ENCODE results near the gene CTCF.

The CTCF gene

GRCh38 chr16:67544329-67544841, 17.9 kb upstream of the CTCF start:
- Histone ChIP-seq H2BK15ac (ENCODE audit: low read depth, poor library complexity, severe bottlenecking) (no peak overlapping the region), H4K8ac (ENCODE audit: low read length) (no peak overlapping the region), H2BK5ac (ENCODE audit: low read depth, low read length, poor library complexity, severe bottlenecking) (no peak overlapping the region), H3K4me2 (ENCODE audit: low read length, poor library complexity, severe bottlenecking) (no peak overlapping the region), H2AFZ (ENCODE audit: low read depth, low read length) (no peak overlapping the region), H3K4ac (ENCODE audit: low read depth in 1 of 2, low read length in 2 of 2) (no peak overlapping the region), H3K9me3 (ENCODE audit: control insufficient read depth, low read length) (no peaks in the 10 kb centered on the region), H2BK12ac (ENCODE audit: low read length in 2 of 2) (no peak overlapping the region), H2BK120ac (ENCODE audit: low read depth, low read length) (no peak overlapping the region), H2AK5ac (ENCODE audit: low read length, severe bottlenecking) (no peak overlapping the region), H3K23ac (ENCODE audit: low read length in 2 of 2) (no peak overlapping the region), H3K14ac (ENCODE audit: low read length in 2 of 2) (no peak overlapping the region), H3K79me1 (replicated peaks; ENCODE audit: low read length, poor library complexity, severe bottlenecking) (peaks cover 22% of the 10 kb centered on the region), H4K91ac (ENCODE audit: low read length) (no peak overlapping the region), H3K18ac (ENCODE audit: low read depth in 1 of 2, low read length in 2 of 2) (no peak overlapping the region), H3K4me1 (ENCODE audit: control insufficient read depth, insufficient read depth, low read depth, low read length) (peaks cover 30% of the 10 kb centered on the region), H3K36me3 (ENCODE audit: control insufficient read depth in 1 of 2, insufficient read depth in 2 of 2, low read depth in 1 of 2, low read length in 2 of 2) (peaks cover 90 to 96% of the 10 kb centered on the region in 2 experiments), H3K9ac (ENCODE audit: low read length) (no peak overlapping the region), H3K27me3 (ENCODE audit: control insufficient read depth in 1 of 2, insufficient read depth in 1 of 2, low read length in 2 of 2) (no peaks in the 10 kb centered on the region), H3K4me3 (ENCODE audit: insufficient read depth in 1 of 2, low read depth in 1 of 2, low read length in 2 of 2) (no peak overlapping the region), H3K27ac (ENCODE audit: low read length, poor library complexity, severe bottlenecking) (no peak overlapping the region)
- DNase-seq: no peak
- WGBS: 90% methylated on average over 13 of the region's 13 CpGs

GRCh38 chr16:67544844-67545664, 17.3 kb upstream of the CTCF start:
- H3K14ac ChIP-seq (ENCODE audit: low read length in 2 of 2): no peak overlapping the region
- H3K27me3 ChIP-seq (ENCODE audit: control insufficient read depth in 1 of 2, insufficient read depth in 1 of 2, low read length in 2 of 2): no peaks in the 10 kb centered on the region
- no peak overlapping the region for H3K18ac ChIP-seq (ENCODE audit: low read depth in 1 of 2, low read length in 2 of 2)
- peaks cover 18% of the 10 kb centered on the region for H3K79me1 ChIP-seq (replicated peaks; ENCODE audit: low read length, poor library complexity, severe bottlenecking)
- H3K23ac ChIP-seq (ENCODE audit: low read length in 2 of 2): no peak overlapping the region
- H3K4me2 ChIP-seq (ENCODE audit: low read length, poor library complexity, severe bottlenecking): no peak overlapping the region
- WGBS: 95% methylated on average over 15 of the region's 15 CpGs
- H4K91ac ChIP-seq (ENCODE audit: low read length): no peak overlapping the region
- H3K4me1 ChIP-seq (ENCODE audit: control insufficient read depth, insufficient read depth, low read depth, low read length): peaks cover 26% of the 10 kb centered on the region
- no peak overlapping the region for H3K4me3 ChIP-seq (ENCODE audit: insufficient read depth in 1 of 2, low read depth in 1 of 2, low read length in 2 of 2)
- no peak overlapping the region for H3K27ac ChIP-seq (ENCODE audit: low read length, poor library complexity, severe bottlenecking)
- DNase-seq: no peak
- H2AK5ac ChIP-seq (ENCODE audit: low read length, severe bottlenecking): no peak overlapping the region
- H3K9me3 ChIP-seq (ENCODE audit: control insufficient read depth, low read length): no peaks in the 10 kb centered on the region
- no peak overlapping the region for H3K9ac ChIP-seq (ENCODE audit: low read length)
- H2BK120ac ChIP-seq (ENCODE audit: low read depth, low read length): no peak overlapping the region
- H3K36me3 ChIP-seq (ENCODE audit: control insufficient read depth in 1 of 2, insufficient read depth in 2 of 2, low read depth in 1 of 2, low read length in 2 of 2): peaks cover 85 to 89% of the 10 kb centered on the region in 2 experiments
- no peak overlapping the region for H3K4ac ChIP-seq (ENCODE audit: low read depth in 1 of 2, low read length in 2 of 2)
- H2BK5ac ChIP-seq (ENCODE audit: low read depth, low read length, poor library complexity, severe bottlenecking): no peak overlapping the region
- H2BK15ac ChIP-seq (ENCODE audit: low read depth, poor library complexity, severe bottlenecking): no peak overlapping the region
- H4K8ac ChIP-seq (ENCODE audit: low read length): no peak overlapping the region
- H2AFZ ChIP-seq (ENCODE audit: low read depth, low read length): no peak overlapping the region
- H2BK12ac ChIP-seq (ENCODE audit: low read length in 2 of 2): no peak overlapping the region

- Histone ChIP-seq H2BK5ac (ENCODE audit: low read depth, low read length, poor library complexity, severe bottlenecking) (no peak overlapping the region), H3K4me1 (ENCODE audit: control insufficient read depth, insufficient read depth, low read depth, low read length) (peaks cover 26% of the 10 kb centered on the region), H3K79me1 (replicated peaks; ENCODE audit: low read length, poor library complexity, severe bottlenecking) (peaks cover 13% of the 10 kb centered on the region), H3K18ac (ENCODE audit: low read depth in 1 of 2, low read length in 2 of 2) (no peak overlapping the region), H4K91ac (ENCODE audit: low read length) (no peak overlapping the region), H2BK15ac (ENCODE audit: low read depth, poor library complexity, severe bottlenecking) (no peak overlapping the region), H3K27me3 (ENCODE audit: control insufficient read depth in 1 of 2, insufficient read depth in 1 of 2, low read length in 2 of 2) (no peaks in the 10 kb centered on the region), H2AFZ (ENCODE audit: low read depth, low read length) (no peak overlapping the region), H2BK12ac (ENCODE audit: low read length in 2 of 2) (no peak overlapping the region), H2AK5ac (ENCODE audit: low read length, severe bottlenecking) (no peak overlapping the region), H3K27ac (ENCODE audit: low read length, poor library complexity, severe bottlenecking) (no peak overlapping the region), H3K4me2 (ENCODE audit: low read length, poor library complexity, severe bottlenecking) (no peak overlapping the region), H3K14ac (ENCODE audit: low read length in 2 of 2) (no peak overlapping the region), H2BK120ac (ENCODE audit: low read depth, low read length) (no peak overlapping the region), H3K36me3 (ENCODE audit: control insufficient read depth in 1 of 2, insufficient read depth in 2 of 2, low read depth in 1 of 2, low read length in 2 of 2) (peaks cover 80 to 83% of the 10 kb centered on the region in 2 experiments), H3K23ac (ENCODE audit: low read length in 2 of 2) (no peak overlapping the region), H3K9me3 (ENCODE audit: control insufficient read depth, low read length) (no peaks in the 10 kb centered on the region), H3K4me3 (ENCODE audit: insufficient read depth in 1 of 2, low read depth in 1 of 2, low read length in 2 of 2) (no peak overlapping the region), H4K8ac (ENCODE audit: low read length) (no peak overlapping the region), H3K4ac (ENCODE audit: low read depth in 1 of 2, low read length in 2 of 2) (no peak overlapping the region), H3K9ac (ENCODE audit: low read length) (no peak overlapping the region)
- WGBS: 96% methylated on average over 14 of the region's 14 CpGs
- no peak for DNase-seq
Observed at GRCh38 chr16:67545665-67546024, 16.7 kb upstream of the CTCF start.

GRCh38 chr16:67546091-67546501, 16.2 kb upstream of the CTCF start:
- H3K79me1 ChIP-seq (replicated peaks; ENCODE audit: low read length, poor library complexity, severe bottlenecking): peaks cover 10% of the 10 kb centered on the region
- H2BK120ac ChIP-seq (ENCODE audit: low read depth, low read length): no peak overlapping the region
- H2BK12ac ChIP-seq (ENCODE audit: low read length in 2 of 2): no peak overlapping the region
- no peaks in the 10 kb centered on the region for H3K9me3 ChIP-seq (ENCODE audit: control insufficient read depth, low read length)
- H2AK5ac ChIP-seq (ENCODE audit: low read length, severe bottlenecking): no peak overlapping the region
- no peak overlapping the region for H2BK15ac ChIP-seq (ENCODE audit: low read depth, poor library complexity, severe bottlenecking)
- H3K4me1 ChIP-seq (ENCODE audit: control insufficient read depth, insufficient read depth, low read depth, low read length): peaks cover 26% of the 10 kb centered on the region
- H3K36me3 ChIP-seq (ENCODE audit: control insufficient read depth in 1 of 2, insufficient read depth in 2 of 2, low read depth in 1 of 2, low read length in 2 of 2): peaks cover 75 to 79% of the 10 kb centered on the region in 2 experiments
- no peak overlapping the region for H2BK5ac ChIP-seq (ENCODE audit: low read depth, low read length, poor library complexity, severe bottlenecking)
- 98% methylated on average over 6 of the region's 7 CpGs for WGBS
- no peak overlapping the region for H3K4me3 ChIP-seq (ENCODE audit: insufficient read depth in 1 of 2, low read depth in 1 of 2, low read length in 2 of 2)
- H4K8ac ChIP-seq (ENCODE audit: low read length): no peak overlapping the region
- no peak overlapping the region for H3K4me2 ChIP-seq (ENCODE audit: low read length, poor library complexity, severe bottlenecking)
- no peak overlapping the region for H4K91ac ChIP-seq (ENCODE audit: low read length)
- H3K4ac ChIP-seq (ENCODE audit: low read depth in 1 of 2, low read length in 2 of 2): no peak overlapping the region
- no peak overlapping the region for H3K23ac ChIP-seq (ENCODE audit: low read length in 2 of 2)
- no peak overlapping the region for H3K14ac ChIP-seq (ENCODE audit: low read length in 2 of 2)
- no peaks in the 10 kb centered on the region for H3K27me3 ChIP-seq (ENCODE audit: control insufficient read depth in 1 of 2, insufficient read depth in 1 of 2, low read length in 2 of 2)
- no peak overlapping the region for H3K18ac ChIP-seq (ENCODE audit: low read depth in 1 of 2, low read length in 2 of 2)
- no peak overlapping the region for H3K27ac ChIP-seq (ENCODE audit: low read length, poor library complexity, severe bottlenecking)
- H3K9ac ChIP-seq (ENCODE audit: low read length): peak overlapping the region; percentile 4
- DNase-seq: no peak
- H2AFZ ChIP-seq (ENCODE audit: low read depth, low read length): no peak overlapping the region

Data from mesenchymal stem cell (in vitro differentiated cells and primary cell).